Adrenal gland (tissue), 12 donors: Measurements from ENCODE around the gene AMACR. TPM values are rescaled to one million over a fixed set of nuclear protein-coding genes. Genes with fewer than 3 reads are reported as not detected.

Experiments
- DNase-seq, 7 donors: peaks; one replicate each; pipeline ENCODE4 v3.0.0-alpha.2; 2019 to 2020
- H3K27ac ChIP-seq, 5 donors: fragments of 200-600 bp; sonication (generic) in 4 of 5; 1 replicate in 3 of 5; 2 replicates in 2 of 5; pipeline versions ENCODE4 v1.5.1 to v1.8.0; 2016 to 2020; ENCODE audit warnings: mild to moderate bottlenecking in 1 of 5
- H3K27me3 ChIP-seq: fragments of 200-600 bp; 2 replicates; pipeline ENCODE4 v1.8.0; 2021
- H3K36me3 ChIP-seq, 2 donors: fragments of 200-600 bp; replicated peaks in 1 of 2; 1 replicate in 1 of 2; 2 replicates in 1 of 2; pipeline versions ENCODE4 v1.5.1 to v1.8.0; 2018 to 2022
- H3K4me1 ChIP-seq, 2 donors: fragments of 200-600 bp; replicated peaks in 1 of 2; 1 replicate in 1 of 2; 2 replicates in 1 of 2; pipeline versions ENCODE4 v1.5.1 to v1.8.0; 2018 to 2021
- H3K4me3 ChIP-seq, 4 donors: fragments of 200-600 bp; sonication (generic) in 3 of 4; one replicate each; pipeline ENCODE4 v1.5.1; 2016 to 2018
- H3K9me3 ChIP-seq, 3 donors: fragments of 200-600 bp; sonication (generic) in 1 of 3; replicated peaks in 1 of 3; 1 replicate in 2 of 3; 2 replicates in 1 of 3; pipeline versions ENCODE4 v1.5.1 to v1.8.0; 2016 to 2021
- CTCF ChIP-seq, 6 experiments: fragments of 450-650 bp in 4 of 6; fragments of 200-600 bp in 2 of 6; sonication (generic) in 1 of 6; IDR thresholded peaks; 1 replicate in 5 of 6; 2 replicates in 1 of 6; pipeline versions ENCODE4 v1.5.1 to v1.8.0; 2016 to 2021; ENCODE audit warnings: antibody characterized with exemption in 6 of 6, mild to moderate bottlenecking in 2 of 6, moderate library complexity in 1 of 6
- POLR2A ChIP-seq, 2 donors: fragments of 450-650 bp; IDR thresholded peaks; one replicate each; pipeline ENCODE4 v1.6.1; 2017; ENCODE audit warnings: antibody characterized with exemption in 2 of 2, mild to moderate bottlenecking in 2 of 2, moderate library complexity in 1 of 2
- WGBS, 4 donors: extraction: QIAGEN DNeasy Blood & Tissue Kit in 2 of 4; methylation state at CpG; one replicate each; pipeline versions ENCODE4 v1.1.5 to v1.1.7; 2013 to 2017; 5-methylcytosine and 5-hydroxymethylcytosine counted together
- intact Hi-C, 2 donors: fragments of 100-400 bp; cut with DNase I; formaldehyde crosslinking; loops; one replicate each; pipeline versions ENCODE4 v1.14.1 to v1.15.0; 2022 to 2023
- polyA plus RNA-seq, 3 donors: library from polyadenylated mRNA; stranded (reverse); fragments of 200-250 nt in 2 of 3; fragments of 350-450 nt in 1 of 3; fragmentation: Illumina TruSeq in 1 of 3; extraction: RNeasy Lipid Tissue Mini Kit (QIAGEN cat#74804) in 1 of 3; gene quantifications; one replicate each; pipeline ENCODE4 v1.2.3, GENCODE V29; 2013 to 2014
- small RNA-seq, 2 donors: library from RNA; depleted of rRNA; stranded (forward); fragments of <200 nt; gene quantifications; one replicate each; pipeline ENCODE3, GENCODE V24; 2016
- total RNA-seq, 9 donors: library from RNA; depleted of rRNA in 4 of 9; stranded (reverse); fragments of >200 nt in 4 of 9; fragments of 120-200 nt in 1 of 9; fragmentation: NEBNext Ultra II Directional in 1 of 9; extraction: Animal tissue kit (Norgen Biotek cat#: 25700) in 1 of 9; gene quantifications; one replicate each; pipeline versions ENCODE4 v1.1.0 to v1.2.4, GENCODE V29; 2013 to 2023
- donor health status: healthy with polysubstance abuse.
- donor health status: Bipolar disorder and iron deficiency.
- donor health status: DM: yes; HTN: yes; CAD: no.
- donor health status: DM: no; HTN: no; CAD: no.
- donor health status: DM: no; HTN: no; CAD: no.
- donor health status: DM: yes; HTN: yes; CAD: no.

The AMACR gene
- total and polyA plus RNA-seq, 12 donors = 9.2 to 46.5 (median 25.4) TPM

GRCh38 chr5:33937017-33937706, 70.7 kb downstream of the AMACR start:
- intact Hi-C loops = loop anchor here (10.0 kb wide), 3 partner anchors 82 to 502 kb away; no protein-coding TSS in a partner anchor
- no peak overlapping the region for H3K27ac ChIP-seq
- DNase-seq = peak in 4 of 7 donors; percentile 26 to 43 (median 35)
- WGBS, 4 donors = 21 to 43% (median 33%) methylated on average over 16 to 54 of the region's 54 CpGs
- H3K27me3 ChIP-seq = peaks cover 19% of the 10 kb centered on the region
- H3K36me3 ChIP-seq = no peaks in the 10 kb centered on the region
- H3K4me3 ChIP-seq = peak overlapping the region in 1 of 4 donors; percentile 30
- H3K9me3 ChIP-seq = no peaks in the 10 kb centered on the region
- peaks cover 0 to 27% of the 10 kb centered on the region in 2 donors for H3K4me1 ChIP-seq
- TF ChIP-seq CTCF (IDR thresholded peaks at IDR 0.05) = no peak
- TF ChIP-seq POLR2A (IDR thresholded peaks at IDR 0.05) = no peak

GRCh38 chr5:33936381-33937016, 71.4 kb downstream of the AMACR start, which contains the start of gene RXFP3:
TSS of gene RXFP3 (plus strand) at chr5:33936386. CDS start at chr5:33936741, 355 bp downstream.
- H3K27me3 ChIP-seq = peaks cover 19% of the 10 kb centered on the region
- DNase-seq = peak in 4 of 7 donors; percentile 17 to 27 (median 22)
- H3K9me3 ChIP-seq = no peaks in the 10 kb centered on the region
- H3K4me1 ChIP-seq = peaks cover 0 to 27% of the 10 kb centered on the region in 2 donors
- H3K27ac ChIP-seq = no peak within 1 kb of the TSS
- intact Hi-C loops = loop anchor here (10.0 kb wide), 3 partner anchors 82 to 502 kb away; no protein-coding TSS in a partner anchor
- WGBS, 4 donors = 5 to 13% (median 7%) methylated on average over 3 to 45 of the region's 45 CpGs
- no peaks in the 10 kb centered on the region for H3K36me3 ChIP-seq
- H3K4me3 ChIP-seq = peak within 1 kb of the TSS in 1 of 4 donors; percentile 30
- TF ChIP-seq CTCF (IDR thresholded peaks at IDR 0.05) = no peak

Small RNAs within 50 kb of the gene (small RNA-seq; reads per million reads assigned to genes)
- 0 reads per million in 2 donors for gene AC139783.1

Other genes starting within 250 kb of the AMACR start
- gene ADAMTS12, start 116.1 kb downstream of the AMACR start, total RNA-seq = 10 to 100 TPM in 7 of 9 donors, 1 to 10 TPM in 2; 2.1 to 76.1 (median 18.2) TPM
- 1 to 10 TPM; 1.9 to 9.0 (median 5.1) TPM for gene ADAMTS12, start 116.1 kb downstream of the AMACR start, polyA plus RNA-seq
- gene RXFP3, start 71.7 kb downstream of the AMACR start, total RNA-seq = 1 to 10 TPM in 3 of 9 donors, under 1 TPM in 4, not detected in 2; 0.14 to 9.7 (median 0.65) TPM
- gene RXFP3, start 71.7 kb downstream of the AMACR start, polyA plus RNA-seq = under 1 TPM in 1 of 3 donors, not detected in 2; 0.60 TPM
- gene SLC45A2, start 23.4 kb downstream of the AMACR start, total RNA-seq = under 1 TPM in 1 of 9 donors, not detected in 8; 0.44 TPM
- under 1 TPM in 2 of 3 donors, not detected in 1; 0.03 to 0.16 TPM for gene SLC45A2, start 23.4 kb downstream of the AMACR start, polyA plus RNA-seq
- gene C1QTNF3, start 35.2 kb upstream of the AMACR start, total RNA-seq = 1 to 10 TPM in 6 of 9 donors, under 1 TPM in 3; 0.42 to 6.2 (median 1.6) TPM
- gene C1QTNF3, start 35.2 kb upstream of the AMACR start, polyA plus RNA-seq = 10 to 100 TPM in 1 of 3 donors, 1 to 10 TPM in 2; 1.6 to 13.0 (median 5.9) TPM